Left ventricle myocardium superior (tissue), 1 donor: ENCODE data around the gene LDLRAD4. TPM values are rescaled to one million over a fixed set of nuclear protein-coding genes. Genes with fewer than 3 reads are reported as not detected.
A peak's percentile ranks its signal among the peaks of the same experiment; 100 is the strongest.

Experiments used
- ATAC-seq: fragments of 200-7000 bp; cut with Tn5 transposase; one replicate; pipeline ENCODE4 v1.9.1; 2020; ENCODE audit warnings: mild to moderate bottlenecking, moderate library complexity
- DNase-seq: peaks from one replicate; pipeline ENCODE4 v3.0.0-alpha.2; 2020
- intact Hi-C: fragments of 100-400 bp; cut with micrococcal nuclease; formaldehyde crosslinking; loops from one replicate; pipeline ENCODE4 v1.11.0; 2022
- total RNA-seq: library from RNA; stranded (reverse); fragmentation: NEBNext Ultra II Directional; extraction: Animal tissue kit (Norgen Biotek cat#: 25700); gene quantifications from one replicate; pipeline ENCODE4 v1.2.1, GENCODE V29; 2021
- donor health status: DM: no; HTN: yes; CAD: no; lungs with severe emphysema.

Gene LDLRAD4
- total RNA-seq, 1 donor from 2014 or later = 26.0 TPM

- ATAC-seq (peak; percentile 59), DNase-seq (peak; percentile 51)
- intact Hi-C loops = loop anchor here (5.0 to 10.0 kb wide), 2 partner anchors 39 to 412 kb away; no protein-coding TSS in a partner anchor
Measured at GRCh38 chr18:13222856-13223281, 4.3 kb downstream of the LDLRAD4 start.

GRCh38 chr18:13223311-13224143, 5.0 kb downstream of the LDLRAD4 start:
- DNase-seq = peak; percentile 68
- peak; percentile 79 for ATAC-seq

GRCh38 chr18:13225261-13225660, 6.7 kb downstream of the LDLRAD4 start:
- DNase-seq (no peak), ATAC-seq (no peak)
- intact Hi-C loops = loop anchor here (10.0 kb wide), 1 partner anchor 410 kb away; no protein-coding TSS in a partner anchor

More at GRCh38 chr18:13223311-13224143, 5.0 kb downstream of the LDLRAD4 start:
- intact Hi-C loops = loop anchor here (5.0 to 10.0 kb wide), 2 partner anchors 39 to 411 kb away; no protein-coding TSS in a partner anchor

- ATAC-seq (no peak), DNase-seq (no peak)
- intact Hi-C loops = loop anchor here (10.0 kb wide), 1 partner anchor 408 kb away; no protein-coding TSS in a partner anchor
Measured at GRCh38 chr18:13226533-13227144, 8.1 kb downstream of the LDLRAD4 start.

GRCh38 chr18:13227910-13228309, 9.3 kb downstream of the LDLRAD4 start:
- no peak for ATAC-seq
- DNase-seq = no peak
- intact Hi-C loops = loop anchor here (10.0 kb wide), 1 partner anchor 407 kb away; no protein-coding TSS in a partner anchor

GRCh38 chr18:13229001-13229671, 10.6 kb downstream of the LDLRAD4 start:
- no peak for ATAC-seq
- no peak for DNase-seq
- intact Hi-C loops = loop anchor here (10.0 kb wide), 1 partner anchor 406 kb away; no protein-coding TSS in a partner anchor

GRCh38 chr18:13231151-13231550, 12.6 kb downstream of the LDLRAD4 start:
- ATAC-seq (no peak), DNase-seq (no peak)
- intact Hi-C loops = no loop called here

- intact Hi-C loops = no loop called here
- DNase-seq = peak; percentile 74
- ATAC-seq = peak; percentile 64
Measured at GRCh38 chr18:13232086-13232917, 13.7 kb downstream of the LDLRAD4 start.

GRCh38 chr18:13232971-13233786, 14.6 kb downstream of the LDLRAD4 start:
- ATAC-seq (no peak), DNase-seq (no peak)

GRCh38 chr18:13233787-13234783, 15.5 kb downstream of the LDLRAD4 start:
- no peak for DNase-seq
- no peak for ATAC-seq
- intact Hi-C loops = no loop called here

More at GRCh38 chr18:13232971-13233786, 14.6 kb downstream of the LDLRAD4 start:
- intact Hi-C loops = no loop called here

GRCh38 chr18:13235421-13235831, 16.9 kb downstream of the LDLRAD4 start:
- intact Hi-C loops = no loop called here
- ATAC-seq (peak; percentile 6), DNase-seq (no peak)

GRCh38 chr18:13235981-13236380, 17.4 kb downstream of the LDLRAD4 start:
- ATAC-seq (peak; percentile 90), DNase-seq (peak; percentile 79)
- intact Hi-C loops = no loop called here

GRCh38 chr18:13236411-13236810, 17.9 kb downstream of the LDLRAD4 start:
- intact Hi-C loops = no loop called here
- DNase-seq (no peak), ATAC-seq (no peak)

GRCh38 chr18:13237073-13237472, 18.5 kb downstream of the LDLRAD4 start:
- DNase-seq = no peak
- ATAC-seq = no peak
- intact Hi-C loops = no loop called here

- intact Hi-C loops = no loop called here
- DNase-seq = no peak
- no peak for ATAC-seq
Measured at GRCh38 chr18:13237641-13238040, 19.1 kb downstream of the LDLRAD4 start.

GRCh38 chr18:13239171-13239956, 20.8 kb downstream of the LDLRAD4 start:
- ATAC-seq (peak; percentile 10), DNase-seq (no peak)
- intact Hi-C loops = no loop called here
